SK-N-SH treated with all-trans-retinoic acid at 6 μM for 48 hours (cell line): ENCODE data around the gene FAM78B.

Source experiments
- ARNTL ChIP-seq: fragments of 450-650 bp; formaldehyde crosslinking; IDR thresholded peaks from 2 replicates; pipeline ENCODE4 v1.5.0; 2020; ENCODE audit warnings: low read depth, mild to moderate bottlenecking, moderate library complexity, borderline replicate concordance
- ESRRG ChIP-seq: fragments of 250-450 bp; sonication (Bioruptor Pico); IDR thresholded peaks from 2 replicates; pipeline ENCODE4 v1.6.1; 2021; ENCODE audit warnings: mild to moderate bottlenecking
- ISL1 ChIP-seq: fragments of 250-450 bp; sonication (Bioruptor Pico); IDR thresholded peaks from 2 replicates; pipeline ENCODE4 v2.1.2; 2022; ENCODE audit warnings: mild to moderate bottlenecking, moderate library complexity
- PPARA ChIP-seq: fragments of 250-450 bp; sonication (Bioruptor Pico); IDR thresholded peaks from 2 replicates; pipeline ENCODE4 v1.5.0; 2020; ENCODE audit warnings: mild to moderate bottlenecking, borderline replicate concordance
- RARB ChIP-seq: fragments of 250-450 bp; sonication (Bioruptor Pico); IDR thresholded peaks from 2 replicates; pipeline ENCODE4 v1.8.0; 2021; ENCODE audit warnings: mild to moderate bottlenecking, moderate library complexity
- ZC3H10 ChIP-seq: fragments of 250-450 bp; sonication (Bioruptor Pico); IDR thresholded peaks from 2 replicates; pipeline ENCODE4 v1.5.1; 2021; ENCODE audit warnings: mild to moderate bottlenecking, moderate library complexity
- ZFP3 ChIP-seq: fragments of 250-450 bp; sonication (Bioruptor Pico); IDR thresholded peaks from 2 replicates; pipeline ENCODE4 v1.5.0; 2020; ENCODE audit warnings: mild to moderate bottlenecking, moderate library complexity
- ZFP30 ChIP-seq: fragments of 450-650 bp; formaldehyde crosslinking; IDR thresholded peaks from 2 replicates; pipeline ENCODE4 v1.5.0; 2022; ENCODE audit warnings: mild to moderate bottlenecking, moderate library complexity
- TF ChIP-seq, protein P1 (sequence below): fragments of 250-450 bp; sonication (Bioruptor Pico); IDR thresholded peaks from 2 replicates; pipeline ENCODE4 v1.8.0; 2020; ENCODE audit warnings: mild to moderate bottlenecking, moderate library complexity, borderline replicate concordance
- TF ChIP-seq, protein P2 (sequence below): fragments of 250-450 bp; sonication (Bioruptor Pico); IDR thresholded peaks from 2 replicates; pipeline ENCODE4 v1.5.0; 2020; ENCODE audit warnings: mild to moderate bottlenecking, moderate library complexity

DNA sequence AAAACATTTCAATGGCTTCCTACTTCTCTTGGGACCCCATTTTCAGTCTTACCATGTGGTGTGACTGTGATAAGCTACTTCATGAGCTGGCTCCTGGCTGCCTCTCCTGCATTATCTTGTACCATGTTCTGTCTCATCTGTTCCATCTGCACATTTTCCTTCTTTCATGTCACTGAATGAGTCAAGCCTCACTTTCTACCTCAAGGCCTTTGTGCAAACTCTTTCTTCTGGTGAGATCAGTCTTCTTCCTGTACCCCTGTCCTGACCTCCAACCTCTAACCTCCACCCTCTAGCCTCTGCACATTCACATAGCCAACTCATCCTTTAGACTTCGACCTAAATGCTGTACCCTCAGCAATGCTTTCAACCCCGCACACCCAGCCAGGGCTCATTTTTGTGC lies 9.6 kb upstream of the FAM78B start:
- TF ChIP-seq ZC3H10 (no peak), ZFP30 (CRISPR knock-in tag) (no peak), ARNTL (CRISPR knock-in tag) (no peak), ESRRG (CRISPR knock-in tag) (no peak), PPARA (CRISPR knock-in tag) (no peak), ZFP3 (CRISPR knock-in tag) (no peak), RARB (CRISPR knock-in tag) (no peak), ISL1 (CRISPR knock-in tag) (no peak)
- TF ChIP-seq, protein P1, sequence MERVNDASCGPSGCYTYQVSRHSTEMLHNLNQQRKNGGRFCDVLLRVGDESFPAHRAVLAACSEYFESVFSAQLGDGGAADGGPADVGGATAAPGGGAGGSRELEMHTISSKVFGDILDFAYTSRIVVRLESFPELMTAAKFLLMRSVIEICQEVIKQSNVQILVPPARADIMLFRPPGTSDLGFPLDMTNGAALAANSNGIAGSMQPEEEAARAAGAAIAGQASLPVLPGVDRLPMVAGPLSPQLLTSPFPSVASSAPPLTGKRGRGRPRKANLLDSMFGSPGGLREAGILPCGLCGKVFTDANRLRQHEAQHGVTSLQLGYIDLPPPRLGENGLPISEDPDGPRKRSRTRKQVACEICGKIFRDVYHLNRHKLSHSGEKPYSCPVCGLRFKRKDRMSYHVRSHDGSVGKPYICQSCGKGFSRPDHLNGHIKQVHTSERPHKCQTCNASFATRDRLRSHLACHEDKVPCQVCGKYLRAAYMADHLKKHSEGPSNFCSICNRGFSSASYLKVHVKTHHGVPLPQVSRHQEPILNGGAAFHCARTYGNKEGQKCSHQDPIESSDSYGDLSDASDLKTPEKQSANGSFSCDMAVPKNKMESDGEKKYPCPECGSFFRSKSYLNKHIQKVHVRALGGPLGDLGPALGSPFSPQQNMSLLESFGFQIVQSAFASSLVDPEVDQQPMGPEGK (CRISPR knock-in tag), result no peak
- TF ChIP-seq, protein P2, sequence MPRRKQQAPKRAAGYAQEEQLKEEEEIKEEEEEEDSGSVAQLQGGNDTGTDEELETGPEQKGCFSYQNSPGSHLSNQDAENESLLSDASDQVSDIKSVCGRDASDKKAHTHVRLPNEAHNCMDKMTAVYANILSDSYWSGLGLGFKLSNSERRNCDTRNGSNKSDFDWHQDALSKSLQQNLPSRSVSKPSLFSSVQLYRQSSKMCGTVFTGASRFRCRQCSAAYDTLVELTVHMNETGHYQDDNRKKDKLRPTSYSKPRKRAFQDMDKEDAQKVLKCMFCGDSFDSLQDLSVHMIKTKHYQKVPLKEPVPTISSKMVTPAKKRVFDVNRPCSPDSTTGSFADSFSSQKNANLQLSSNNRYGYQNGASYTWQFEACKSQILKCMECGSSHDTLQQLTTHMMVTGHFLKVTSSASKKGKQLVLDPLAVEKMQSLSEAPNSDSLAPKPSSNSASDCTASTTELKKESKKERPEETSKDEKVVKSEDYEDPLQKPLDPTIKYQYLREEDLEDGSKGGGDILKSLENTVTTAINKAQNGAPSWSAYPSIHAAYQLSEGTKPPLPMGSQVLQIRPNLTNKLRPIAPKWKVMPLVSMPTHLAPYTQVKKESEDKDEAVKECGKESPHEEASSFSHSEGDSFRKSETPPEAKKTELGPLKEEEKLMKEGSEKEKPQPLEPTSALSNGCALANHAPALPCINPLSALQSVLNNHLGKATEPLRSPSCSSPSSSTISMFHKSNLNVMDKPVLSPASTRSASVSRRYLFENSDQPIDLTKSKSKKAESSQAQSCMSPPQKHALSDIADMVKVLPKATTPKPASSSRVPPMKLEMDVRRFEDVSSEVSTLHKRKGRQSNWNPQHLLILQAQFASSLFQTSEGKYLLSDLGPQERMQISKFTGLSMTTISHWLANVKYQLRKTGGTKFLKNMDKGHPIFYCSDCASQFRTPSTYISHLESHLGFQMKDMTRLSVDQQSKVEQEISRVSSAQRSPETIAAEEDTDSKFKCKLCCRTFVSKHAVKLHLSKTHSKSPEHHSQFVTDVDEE (CRISPR knock-in tag), result no peak
